HG03025 (cell line): ENCODE data around the gene MYOZ3.

Experiments
- ATAC-seq: cut with Tn5 transposase; IDR thresholded peaks from one replicate; pipeline ENCODE4 v1.9.1; 2021; ENCODE audit warnings: mild to moderate bottlenecking, moderate library complexity; ENCODE audit not compliant: unreplicated experiment, low FRiP score

MYOZ3 gene

DNA sequence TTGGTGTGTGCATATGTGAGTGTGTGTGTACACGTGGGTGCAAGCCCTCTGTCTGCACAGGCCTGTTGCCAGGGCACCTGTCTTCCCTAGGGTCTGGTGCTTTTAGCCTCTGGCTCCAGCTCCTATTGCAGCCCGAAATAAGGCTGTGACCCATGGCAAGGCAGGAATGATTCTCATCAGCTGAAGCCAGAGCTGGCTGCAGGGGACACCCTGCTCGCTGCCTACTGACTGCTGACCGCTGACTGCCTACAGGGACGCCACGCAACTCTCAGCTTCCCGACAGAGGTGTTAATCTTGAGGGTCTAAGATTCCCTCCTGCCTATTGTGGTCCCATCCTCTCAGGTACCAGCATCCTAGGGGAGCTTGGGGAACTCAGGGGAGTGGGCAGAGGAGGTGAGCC is at the start of gene MYOZ3:
TSS of gene MYOZ3 (plus strand) at position 166 of the 400 bp plus-strand sequence. CDS start 1,691 bp downstream, outside the sequence.
- ATAC-seq, result no peak

DNA sequence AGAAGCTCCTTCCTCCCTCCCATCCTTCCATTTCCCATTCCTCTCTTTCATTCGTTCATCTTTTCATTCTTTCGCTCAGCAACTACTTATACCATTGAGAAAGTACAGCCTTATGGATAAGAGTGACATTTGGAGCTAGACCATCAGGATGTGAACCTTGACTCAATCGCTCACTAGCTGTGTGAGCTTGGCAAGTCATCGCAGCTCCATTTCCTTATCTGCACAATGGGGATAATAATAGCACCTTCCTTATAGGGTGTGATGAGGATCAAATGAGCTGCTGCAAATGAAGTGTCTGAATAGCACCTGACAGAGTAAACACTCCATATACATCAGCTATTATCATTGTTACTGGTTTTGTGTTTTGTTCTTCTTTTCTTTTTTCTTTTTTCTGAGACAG is 48.6 kb upstream of the MYOZ3 start:
- ATAC-seq, result no peak

DNA sequence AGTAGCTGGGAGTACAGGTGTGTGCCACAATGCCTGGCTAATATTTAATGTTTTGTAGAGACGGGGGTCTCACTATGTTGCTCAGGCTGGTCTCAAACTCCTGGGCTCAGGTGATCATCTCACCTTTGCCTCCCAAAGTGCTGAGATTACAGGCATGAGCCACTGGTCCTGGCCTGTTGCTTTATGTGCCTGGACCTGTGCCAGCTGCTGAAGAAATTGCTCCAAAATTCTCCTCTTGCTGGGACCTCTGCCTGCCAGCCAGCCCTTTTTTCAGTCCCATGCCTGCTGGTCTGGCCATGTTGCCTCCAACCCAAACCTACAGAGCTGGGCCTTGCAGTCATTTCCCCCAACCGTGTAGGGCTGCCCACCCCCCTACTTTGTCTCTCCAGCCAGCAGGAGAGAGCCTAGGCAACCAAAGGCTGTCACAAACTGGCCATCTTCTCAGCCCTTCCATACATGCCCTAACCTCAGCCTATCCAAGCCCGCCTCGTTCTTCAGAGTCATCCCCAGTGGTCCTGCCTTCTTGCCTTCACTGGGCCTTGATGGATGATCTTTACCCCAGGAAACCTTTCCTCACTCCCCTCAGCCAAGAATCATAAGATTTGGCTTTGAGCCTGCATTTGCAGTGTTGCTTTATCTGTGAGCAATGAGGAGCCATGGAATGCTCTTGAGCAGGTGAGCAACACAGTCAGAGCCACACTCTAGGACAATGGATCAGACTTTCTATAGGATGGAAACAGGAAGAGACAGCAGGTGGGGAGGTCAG is 48.0 kb upstream of the MYOZ3 start:
- ATAC-seq, result no peak

DNA sequence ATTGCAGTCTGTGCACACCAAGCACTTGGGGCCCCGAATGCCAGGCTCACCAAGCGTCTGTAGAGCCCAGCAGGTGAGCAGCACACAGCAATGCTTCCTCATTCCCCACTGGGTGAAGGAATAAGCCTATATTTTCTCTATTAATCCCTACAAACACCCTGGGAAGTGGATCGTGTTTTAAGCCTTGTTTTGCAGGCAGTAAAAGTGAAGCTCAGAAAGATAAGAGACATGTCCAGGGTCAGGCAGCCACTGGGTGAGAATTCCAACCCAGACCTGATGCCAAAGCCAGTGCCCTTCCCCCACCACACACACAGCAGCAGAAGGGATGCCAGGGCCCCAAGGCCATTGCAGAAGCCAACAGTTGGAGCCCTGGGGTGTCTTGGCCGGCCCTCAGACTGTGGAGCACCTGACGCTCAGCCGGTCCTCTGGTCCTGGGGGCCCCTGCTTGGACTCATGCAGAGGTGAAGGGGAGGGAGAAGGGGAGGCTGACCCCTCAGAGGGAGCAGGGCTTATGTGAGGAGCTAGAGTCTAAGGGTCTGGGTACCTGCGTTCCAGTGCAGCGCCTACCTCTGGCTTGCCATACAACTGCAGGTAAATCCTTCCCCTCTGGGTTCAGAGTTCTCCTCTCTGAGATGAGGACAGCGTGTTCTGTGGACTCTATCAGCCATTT is 46.9 kb upstream of the MYOZ3 start:
- no peak for ATAC-seq

DNA sequence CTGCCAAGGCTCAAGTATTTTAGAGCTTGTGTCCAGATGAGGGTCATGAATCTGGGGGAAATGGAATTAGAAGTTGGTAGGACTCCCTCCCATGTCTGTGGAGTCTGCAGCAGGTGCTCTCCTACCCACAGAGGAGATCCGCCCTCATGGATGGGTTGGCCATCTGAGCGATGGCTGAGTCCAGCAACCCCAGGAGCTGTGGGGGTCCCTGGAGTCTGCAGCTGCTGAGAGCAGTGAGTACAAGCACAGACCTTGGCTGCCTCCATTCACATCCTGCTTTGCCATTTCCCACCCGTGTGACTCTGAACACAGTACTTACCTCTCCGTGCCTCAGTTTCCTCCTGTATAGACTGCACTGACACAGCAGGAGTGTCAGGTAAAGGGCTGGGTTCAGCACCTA is 46.4 kb upstream of the MYOZ3 start:
- ATAC-seq, result no peak

GRCh38 chr5:150615141-150615699 is 45.8 kb upstream of the MYOZ3 start:
- no peak for ATAC-seq

GRCh38 chr5:150616024-150616470 is 45.0 kb upstream of the MYOZ3 start:
- ATAC-seq, result no peak

DNA sequence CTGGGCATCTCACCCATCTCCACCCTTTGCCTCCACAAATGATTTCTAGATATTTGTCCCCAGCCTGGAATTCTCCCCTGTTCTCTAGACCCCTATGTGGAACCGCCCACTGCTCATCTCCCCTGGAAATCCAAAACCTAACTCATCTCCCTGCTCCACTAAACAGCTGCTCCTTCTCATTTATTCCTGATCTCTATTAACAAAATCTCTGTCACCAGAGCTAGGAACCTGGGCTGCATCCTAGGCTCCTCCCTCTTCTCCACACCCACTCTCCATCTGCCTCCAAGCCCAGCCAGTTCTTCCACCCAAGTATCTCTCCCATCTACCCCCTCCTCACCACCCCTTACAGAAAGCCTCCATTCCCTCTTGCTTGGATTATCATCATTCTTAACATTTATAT is 44.5 kb upstream of the MYOZ3 start:
- ATAC-seq, result no peak

GRCh38 chr5:150618163-150618562 is 42.9 kb upstream of the MYOZ3 start:
- ATAC-seq, result no peak

- ATAC-seq, result no peak
Observed at GRCh38 chr5:150618588-150619281, 42.3 kb upstream of the MYOZ3 start.

- ATAC-seq, result no peak
Observed at GRCh38 chr5:150619359-150620230, 41.5 kb upstream of the MYOZ3 start.

GRCh38 chr5:150621301-150621700 is 39.8 kb upstream of the MYOZ3 start:
- no peak for ATAC-seq

DNA sequence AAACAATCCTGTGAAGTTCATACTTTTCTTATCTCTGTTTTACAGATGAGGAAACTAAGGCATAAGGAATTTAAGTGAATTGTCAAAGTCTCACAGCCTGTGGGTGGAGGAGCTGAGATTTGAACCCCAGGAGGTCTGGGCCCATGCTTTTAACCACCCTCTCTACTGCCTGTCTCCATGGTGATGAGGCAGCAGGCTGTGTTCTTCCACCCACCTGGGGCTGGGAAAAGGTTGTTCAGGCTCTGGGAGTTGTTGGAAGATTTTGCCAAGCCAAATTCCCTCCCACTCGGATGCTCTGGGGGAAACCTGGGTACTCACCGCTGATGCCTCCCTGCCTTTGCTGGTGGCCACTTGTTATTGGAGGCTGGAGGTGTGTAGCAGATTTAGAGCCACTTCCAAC is 38.9 kb upstream of the MYOZ3 start:
- ATAC-seq, result no peak

DNA sequence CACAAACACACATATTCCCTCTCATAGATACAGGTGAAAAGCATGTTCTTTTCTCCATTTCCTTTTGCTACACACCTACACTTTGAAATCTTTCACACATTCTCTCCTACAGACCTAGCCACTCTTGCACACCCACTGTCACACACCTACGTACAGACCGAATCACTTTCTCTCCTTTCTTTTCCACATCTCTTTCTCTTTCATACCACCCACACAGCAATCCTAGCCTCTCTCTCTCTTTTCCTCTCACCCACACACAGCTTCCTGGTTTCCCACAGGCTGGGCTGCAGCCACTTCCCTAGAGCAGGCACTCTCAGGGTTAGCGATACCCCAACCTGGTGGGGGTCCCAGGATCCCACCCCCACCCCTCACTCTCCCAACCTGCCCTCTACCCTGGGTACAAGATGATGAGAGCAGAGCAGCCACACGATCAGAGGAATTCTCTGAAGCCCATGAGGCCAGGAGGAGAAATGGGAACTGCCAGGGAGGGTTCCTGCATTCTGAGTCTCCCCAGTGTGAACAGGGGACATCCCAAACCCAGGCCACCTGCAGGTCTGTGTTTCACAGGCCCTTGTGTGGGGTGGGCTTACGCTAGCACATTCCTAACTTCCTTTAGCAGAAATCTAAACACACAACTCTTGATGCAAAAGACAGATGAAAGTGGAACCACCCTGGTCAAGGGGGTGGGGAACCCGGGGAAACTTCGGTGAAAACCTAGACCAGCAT is 37.7 kb upstream of the MYOZ3 start:
- no peak for ATAC-seq

GRCh38 chr5:150623878-150624216 is 37.2 kb upstream of the MYOZ3 start:
- ATAC-seq, result no peak

GRCh38 chr5:150624334-150625163 is 36.5 kb upstream of the MYOZ3 start:
- no peak for ATAC-seq

- no peak for ATAC-seq
Observed at GRCh38 chr5:150625164-150625535, 35.9 kb upstream of the MYOZ3 start.

- ATAC-seq, result no peak
Observed at GRCh38 chr5:150625831-150626746, 35.0 kb upstream of the MYOZ3 start.
